NCI-H524 treated with DMSO at 0.1 percent for 48 hours (cell line): Measurements from ENCODE around the gene DUOX1.
A peak's percentile ranks its signal among the peaks of the same experiment; 100 is the strongest.
"Not testable (repeated sequence)": the region's sequence is repeated elsewhere in the genome, so short reads cannot be mapped to it uniquely, and the experiment has no call there.

Experiments used
- DNase-seq: peaks from one replicate; lab custom pipeline; 2025; lab: John Stamatoyannopoulos, UW

The DUOX1 gene

GRCh38 chr15:45121706-45122417 lies 7.9 kb upstream of the DUOX1 start:
- DNase-seq: no peak

- DNase-seq: no peak
Observed at GRCh38 chr15:45122719-45123118, 7.1 kb upstream of the DUOX1 start.

GRCh38 chr15:45123397-45123796 lies 6.4 kb upstream of the DUOX1 start:
- DNase-seq: no peak

GRCh38 chr15:45126535-45127158 lies 3.1 kb upstream of the DUOX1 start:
- no peak for DNase-seq

- no peak for DNase-seq
Observed at GRCh38 chr15:45128971-45129639, 689 bp upstream of the DUOX1 start.

- no peak for DNase-seq
Observed at GRCh38 chr15:45130291-45131000, 652 bp downstream of the DUOX1 start.

- no peak for DNase-seq
Observed at GRCh38 chr15:45131510-45131909, 1.7 kb downstream of the DUOX1 start.

- DNase-seq: no peak
Observed at GRCh38 chr15:45132844-45133560, 3.2 kb downstream of the DUOX1 start.

GRCh38 chr15:45133561-45133920 lies 3.7 kb downstream of the DUOX1 start:
- peak; percentile 73 for DNase-seq

GRCh38 chr15:45134046-45134445 lies 4.3 kb downstream of the DUOX1 start:
- no peak for DNase-seq

GRCh38 chr15:45134682-45135604 lies 5.1 kb downstream of the DUOX1 start:
- no peak for DNase-seq

GRCh38 chr15:45135705-45136377 lies 6.0 kb downstream of the DUOX1 start:
- not testable (repeated sequence) for DNase-seq

- DNase-seq: no peak
Observed at GRCh38 chr15:45136378-45136764, 6.6 kb downstream of the DUOX1 start.

GRCh38 chr15:45137703-45138102 lies 7.9 kb downstream of the DUOX1 start:
- no peak for DNase-seq

GRCh38 chr15:45138814-45139765 lies 9.3 kb downstream of the DUOX1 start:
- no peak for DNase-seq

GRCh38 chr15:45139770-45140169 lies 10.0 kb downstream of the DUOX1 start:
- peak; percentile 56 for DNase-seq

GRCh38 chr15:45140557-45141250 lies 10.9 kb downstream of the DUOX1 start:
- no peak for DNase-seq

- DNase-seq: no peak
Observed at GRCh38 chr15:45141386-45141785, 11.6 kb downstream of the DUOX1 start.

GRCh38 chr15:45143056-45143455 lies 13.3 kb downstream of the DUOX1 start:
- DNase-seq: no peak
